Liver (tissue), 3 donors: ENCODE data around the gene GBA2.

ENCODE experiments used
- CTCF ChIP-seq: fragments of 150-350 bp; IDR thresholded peaks from 2 replicates; pipeline ENCODE4 v1.5.1; 2017; ENCODE audit warnings: improper control_type of control experiment, low read depth, low read length; ENCODE audit not compliant: missing input control
- EGR1 ChIP-seq, 2 donors: IDR thresholded peaks; 2 replicates each; pipeline ENCODE4 v1.6.1; 2016 to 2018; ENCODE audit warnings: antibody characterized with exemption in 2 of 2, low read depth in 2 of 2
- GABPA ChIP-seq, 2 donors: IDR thresholded peaks in 1 of 2; conservative IDR thresholded peaks in 1 of 2; 2 replicates each; pipeline ENCODE4 v1.6.1; 2016; ENCODE audit warnings: antibody characterized with exemption in 2 of 2, mild to moderate bottlenecking in 1 of 2, moderate library complexity in 1 of 2
- NR2F2 ChIP-seq: IDR thresholded peaks from 2 replicates; pipeline ENCODE4 v1.6.1; 2016; ENCODE audit warnings: antibody characterized with exemption
- SP1 ChIP-seq: IDR thresholded peaks from 2 replicates; pipeline ENCODE4 v1.6.1; 2018; ENCODE audit warnings: antibody characterized with exemption, mild to moderate bottlenecking
- TAF1 ChIP-seq: conservative IDR thresholded peaks from 2 replicates; pipeline ENCODE4 v1.6.1; 2016; ENCODE audit warnings: antibody characterized with exemption, mild to moderate bottlenecking
- YY1 ChIP-seq: IDR thresholded peaks from 2 replicates; pipeline ENCODE4 v1.6.1; 2016; ENCODE audit warnings: antibody characterized with exemption, mild to moderate bottlenecking
- ZBTB33 ChIP-seq: IDR thresholded peaks from 2 replicates; pipeline ENCODE4 v1.6.1; 2016; ENCODE audit warnings: antibody characterized with exemption
- TF ChIP-seq, protein P1 (sequence below): IDR thresholded peaks from 2 replicates; pipeline ENCODE4 v1.6.1; 2016; ENCODE audit warnings: antibody characterized with exemption
- TF ChIP-seq, protein P2 (sequence below): IDR thresholded peaks from 2 replicates; pipeline ENCODE4 v1.6.1; 2016; ENCODE audit warnings: antibody characterized with exemption, mild to moderate bottlenecking
- donor health status: healthy.
- donor health status: healthy.

DNA sequence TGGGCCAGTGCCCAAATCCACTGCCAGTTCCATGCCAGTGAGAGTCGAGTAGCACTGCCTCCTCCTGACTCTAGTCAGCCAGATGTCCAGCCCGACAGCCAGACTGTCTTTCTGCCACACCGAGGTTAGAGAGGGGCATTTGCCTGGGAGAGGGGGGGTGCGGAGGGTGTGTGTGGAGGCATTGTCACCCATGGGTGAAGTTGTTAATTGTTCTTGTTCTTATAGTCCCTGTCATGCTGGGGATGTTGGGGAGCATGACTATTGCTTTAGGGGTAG, 1.2 kb upstream of the GBA2 start:
- TF ChIP-seq CTCF (no peak), ZBTB33 (no peak), SP1 (no peak), TAF1 (no peak), GABPA (IDR thresholded peaks at IDR 0.05 in 1 of 2, conservative IDR thresholded peaks at IDR 0.05 in 1 of 2) (no peak), EGR1 (IDR thresholded peaks at IDR 0.05; ENCODE audit: low read depth in 2 of 2) (no peak), YY1 (no peak), NR2F2 (no peak)
- TF ChIP-seq, protein P1, sequence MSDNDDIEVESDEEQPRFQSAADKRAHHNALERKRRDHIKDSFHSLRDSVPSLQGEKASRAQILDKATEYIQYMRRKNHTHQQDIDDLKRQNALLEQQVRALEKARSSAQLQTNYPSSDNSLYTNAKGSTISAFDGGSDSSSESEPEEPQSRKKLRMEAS, result no peak
- TF ChIP-seq, protein P2, sequence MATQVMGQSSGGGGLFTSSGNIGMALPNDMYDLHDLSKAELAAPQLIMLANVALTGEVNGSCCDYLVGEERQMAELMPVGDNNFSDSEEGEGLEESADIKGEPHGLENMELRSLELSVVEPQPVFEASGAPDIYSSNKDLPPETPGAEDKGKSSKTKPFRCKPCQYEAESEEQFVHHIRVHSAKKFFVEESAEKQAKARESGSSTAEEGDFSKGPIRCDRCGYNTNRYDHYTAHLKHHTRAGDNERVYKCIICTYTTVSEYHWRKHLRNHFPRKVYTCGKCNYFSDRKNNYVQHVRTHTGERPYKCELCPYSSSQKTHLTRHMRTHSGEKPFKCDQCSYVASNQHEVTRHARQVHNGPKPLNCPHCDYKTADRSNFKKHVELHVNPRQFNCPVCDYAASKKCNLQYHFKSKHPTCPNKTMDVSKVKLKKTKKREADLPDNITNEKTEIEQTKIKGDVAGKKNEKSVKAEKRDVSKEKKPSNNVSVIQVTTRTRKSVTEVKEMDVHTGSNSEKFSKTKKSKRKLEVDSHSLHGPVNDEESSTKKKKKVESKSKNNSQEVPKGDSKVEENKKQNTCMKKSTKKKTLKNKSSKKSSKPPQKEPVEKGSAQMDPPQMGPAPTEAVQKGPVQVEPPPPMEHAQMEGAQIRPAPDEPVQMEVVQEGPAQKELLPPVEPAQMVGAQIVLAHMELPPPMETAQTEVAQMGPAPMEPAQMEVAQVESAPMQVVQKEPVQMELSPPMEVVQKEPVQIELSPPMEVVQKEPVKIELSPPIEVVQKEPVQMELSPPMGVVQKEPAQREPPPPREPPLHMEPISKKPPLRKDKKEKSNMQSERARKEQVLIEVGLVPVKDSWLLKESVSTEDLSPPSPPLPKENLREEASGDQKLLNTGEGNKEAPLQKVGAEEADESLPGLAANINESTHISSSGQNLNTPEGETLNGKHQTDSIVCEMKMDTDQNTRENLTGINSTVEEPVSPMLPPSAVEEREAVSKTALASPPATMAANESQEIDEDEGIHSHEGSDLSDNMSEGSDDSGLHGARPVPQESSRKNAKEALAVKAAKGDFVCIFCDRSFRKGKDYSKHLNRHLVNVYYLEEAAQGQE, result no peak
